H1 (cell line): ENCODE measurements around the gene DACT1.

ENCODE experiments used
- CREB1 ChIP-seq: IDR thresholded peaks from 2 replicates; pipeline ENCODE4 v1.6.1; 2012; ENCODE audit warnings: inconsistent platforms
- CTCF ChIP-seq, 3 experiments: IDR thresholded peaks; 1 replicate in 2 of 3; 2 replicates in 1 of 3; pipeline versions ENCODE4 v1.5.1 to v1.6.1; 2011; ENCODE audit warnings: low read length in 3 of 3, mild to moderate bottlenecking in 3 of 3, inconsistent platforms in 2 of 3, low read depth in 1 of 3, moderate library complexity in 1 of 3; ENCODE audit not compliant: insufficient read depth in 1 of 3; ENCODE audit errors: control extremely low read depth in 1 of 3
- EZH2 ChIP-seq: fragments of 200-600 bp; sonication (generic); IDR thresholded peaks from 2 replicates; pipeline ENCODE4 v1.7.1; 2012; ENCODE audit warnings: low read depth, mild to moderate bottlenecking, moderate library complexity, low read length, inconsistent platforms; ENCODE audit not compliant: severe bottlenecking
- GABPA ChIP-seq: IDR thresholded peaks from 2 replicates; pipeline ENCODE4 v1.6.1; 2011; ENCODE audit warnings: mild to moderate bottlenecking, low read length, moderate library complexity, borderline replicate concordance; ENCODE audit not compliant: insufficient read depth
- MAFK ChIP-seq: IDR thresholded peaks from 2 replicates; pipeline ENCODE4 v1.6.1; 2012; ENCODE audit warnings: low read depth, mild to moderate bottlenecking, improper control_type of control experiment, low read length
- POLR2AphosphoS5 ChIP-seq: IDR thresholded peaks from 2 replicates; pipeline ENCODE4 v1.6.1; 2011; ENCODE audit warnings: low read depth, low read length
- RBBP5 ChIP-seq: IDR thresholded peaks from 2 replicates; pipeline ENCODE4 v1.7.1; 2012; ENCODE audit warnings: low read depth, mild to moderate bottlenecking, inconsistent platforms, low read length, moderate library complexity, borderline replicate concordance
- TBP ChIP-seq: IDR thresholded peaks from 2 replicates; pipeline ENCODE4 v1.6.1; 2011; ENCODE audit warnings: low read depth, low read length, improper control_type of control experiment

GRCh38 chr14:58643366-58643765 lies 5.6 kb downstream of the DACT1 start:
- no peak for TF ChIP-seq MAFK
- TF ChIP-seq POLR2AphosphoS5 = no peak
- no peak for TF ChIP-seq RBBP5
- no peak for TF ChIP-seq CTCF (IDR thresholded peaks at IDR 0.05; ENCODE audit: control extremely low read depth in 1 of 3, insufficient read depth in 1 of 3, low read depth in 1 of 3, low read length in 3 of 3)
- TF ChIP-seq GABPA = no peak
- TF ChIP-seq EZH2 = no peak
- no peak for TF ChIP-seq CREB1
- no peak for TF ChIP-seq TBP
